DOHH2 (cell line): ENCODE measurements around the gene PDE2A.

Source experiments
- H3F3A ChIP-seq: fragments of 200-600 bp; sonication (generic), shearing (Covaris generic); 2 replicates; pipeline ENCODE4 v1.6.0; 2016; ENCODE audit warnings: antibody characterized with exemption, mild to moderate bottlenecking; ENCODE audit not compliant: control insufficient read depth, insufficient read depth
- H3K27ac ChIP-seq: fragments of 200-600 bp; sonication (generic); 2 replicates; pipeline ENCODE4 v1.5.1; 2014; ENCODE audit warnings: low read depth, mild to moderate bottlenecking, low read length, moderate library complexity
- H3K27me3 ChIP-seq: fragments of 200-600 bp; sonication (generic); 2 replicates; pipeline ENCODE4 v1.6.1; 2014; ENCODE audit warnings: mild to moderate bottlenecking, low read length, mixed read lengths; ENCODE audit not compliant: control insufficient read depth
- H3K36me3 ChIP-seq: fragments of 200-600 bp; sonication (generic); 2 replicates; pipeline ENCODE4 v1.6.1; 2014; ENCODE audit warnings: mild to moderate bottlenecking, low read length, moderate library complexity, mixed read lengths; ENCODE audit not compliant: control insufficient read depth
- H3K4me1 ChIP-seq: fragments of 200-600 bp; sonication (generic); 2 replicates; pipeline ENCODE4 v1.6.1; 2014; ENCODE audit warnings: mild to moderate bottlenecking, low read length, mixed read lengths; ENCODE audit not compliant: control insufficient read depth
- H3K4me2 ChIP-seq: fragments of 200-600 bp; sonication (generic); 2 replicates; pipeline ENCODE4 v1.6.0; 2014; ENCODE audit warnings: mild to moderate bottlenecking, low read length, moderate library complexity
- H3K4me3 ChIP-seq: fragments of 200-600 bp; sonication (generic); 2 replicates; pipeline ENCODE4 v1.5.1; 2014; ENCODE audit warnings: mild to moderate bottlenecking, low read length, mixed read lengths
- H3K79me2 ChIP-seq: fragments of 200-600 bp; sonication (generic); 2 replicates; pipeline ENCODE4 v1.6.1; 2014; ENCODE audit warnings: mild to moderate bottlenecking, low read length, mixed read lengths; ENCODE audit not compliant: control insufficient read depth
- H3K9me2 ChIP-seq: fragments of 200-600 bp; sonication (generic); replicated peaks from 2 replicates; pipeline ENCODE4 v1.6.1; 2014; ENCODE audit warnings: mild to moderate bottlenecking, low read length, mixed read lengths; ENCODE audit not compliant: control insufficient read depth
- H3K9me3 ChIP-seq: fragments of 200-600 bp; sonication (generic); 2 replicates; pipeline ENCODE4 v1.6.1; 2014; ENCODE audit warnings: antibody characterized with exemption, low read length, mixed read lengths; ENCODE audit not compliant: control insufficient read depth, insufficient read depth
- H4K20me1 ChIP-seq: fragments of 200-600 bp; sonication (generic); 2 replicates; pipeline ENCODE4 v1.6.0; 2014; ENCODE audit warnings: low read depth, mild to moderate bottlenecking, antibody characterized with exemption, low read length, moderate library complexity; ENCODE audit not compliant: control insufficient read depth, insufficient read depth
- EZH2phosphoT487 ChIP-seq: fragments of 200-600 bp; sonication (generic); IDR thresholded peaks from 2 replicates; pipeline ENCODE4 v1.6.1; 2017; ENCODE audit warnings: borderline replicate concordance, mild to moderate bottlenecking, antibody characterized with exemption, low read length, moderate library complexity, mixed read lengths
- TF ChIP-seq, protein P1 (sequence below): fragments of 200-600 bp; sonication (generic); IDR thresholded peaks from one replicate; pipeline ENCODE4 v1.5.1; 2014; ENCODE audit warnings: antibody characterized with exemption, mild to moderate bottlenecking, low read depth, low read length; ENCODE audit not compliant: poor library complexity, severe bottlenecking

PDE2A gene

DNA sequence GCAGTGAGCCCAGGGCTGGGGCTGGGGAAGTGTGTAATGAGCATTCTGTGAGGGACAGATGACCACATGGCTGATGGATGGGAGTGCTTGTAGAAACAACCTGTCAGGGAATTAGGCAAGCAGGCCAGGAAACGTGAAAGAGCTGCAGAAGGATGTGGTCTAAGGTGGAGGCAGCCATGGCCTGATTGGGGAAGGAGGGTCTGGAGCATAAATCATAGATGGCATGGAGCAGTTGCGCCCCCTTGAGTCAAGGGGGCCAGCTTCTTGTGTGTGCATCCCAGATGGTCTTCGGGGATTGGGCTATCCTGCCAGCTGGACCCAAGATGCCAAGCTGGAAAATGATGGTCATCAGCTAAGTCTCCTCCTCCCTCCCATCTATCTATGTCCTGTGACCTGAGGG, 120.5 kb downstream of the PDE2A start:
- Histone ChIP-seq H3K4me2 (no peak overlapping the region), H3K4me3 (no peak overlapping the region), H4K20me1 (no peaks in the 10 kb centered on the region), H3K27ac (no peak overlapping the region), H3K36me3 (no peaks in the 10 kb centered on the region), H3K9me3 (no peaks in the 10 kb centered on the region), H3K27me3 (no peaks in the 10 kb centered on the region), H3K79me2 (no peaks in the 10 kb centered on the region), H3F3A (no peaks in the 10 kb centered on the region), H3K9me2 (no peaks in the 10 kb centered on the region), H3K4me1 (no peaks in the 10 kb centered on the region)
- TF ChIP-seq, protein P1, sequence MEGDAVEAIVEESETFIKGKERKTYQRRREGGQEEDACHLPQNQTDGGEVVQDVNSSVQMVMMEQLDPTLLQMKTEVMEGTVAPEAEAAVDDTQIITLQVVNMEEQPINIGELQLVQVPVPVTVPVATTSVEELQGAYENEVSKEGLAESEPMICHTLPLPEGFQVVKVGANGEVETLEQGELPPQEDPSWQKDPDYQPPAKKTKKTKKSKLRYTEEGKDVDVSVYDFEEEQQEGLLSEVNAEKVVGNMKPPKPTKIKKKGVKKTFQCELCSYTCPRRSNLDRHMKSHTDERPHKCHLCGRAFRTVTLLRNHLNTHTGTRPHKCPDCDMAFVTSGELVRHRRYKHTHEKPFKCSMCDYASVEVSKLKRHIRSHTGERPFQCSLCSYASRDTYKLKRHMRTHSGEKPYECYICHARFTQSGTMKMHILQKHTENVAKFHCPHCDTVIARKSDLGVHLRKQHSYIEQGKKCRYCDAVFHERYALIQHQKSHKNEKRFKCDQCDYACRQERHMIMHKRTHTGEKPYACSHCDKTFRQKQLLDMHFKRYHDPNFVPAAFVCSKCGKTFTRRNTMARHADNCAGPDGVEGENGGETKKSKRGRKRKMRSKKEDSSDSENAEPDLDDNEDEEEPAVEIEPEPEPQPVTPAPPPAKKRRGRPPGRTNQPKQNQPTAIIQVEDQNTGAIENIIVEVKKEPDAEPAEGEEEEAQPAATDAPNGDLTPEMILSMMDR: peak; percentile 66
- TF ChIP-seq EZH2phosphoT487: no peak

DNA sequence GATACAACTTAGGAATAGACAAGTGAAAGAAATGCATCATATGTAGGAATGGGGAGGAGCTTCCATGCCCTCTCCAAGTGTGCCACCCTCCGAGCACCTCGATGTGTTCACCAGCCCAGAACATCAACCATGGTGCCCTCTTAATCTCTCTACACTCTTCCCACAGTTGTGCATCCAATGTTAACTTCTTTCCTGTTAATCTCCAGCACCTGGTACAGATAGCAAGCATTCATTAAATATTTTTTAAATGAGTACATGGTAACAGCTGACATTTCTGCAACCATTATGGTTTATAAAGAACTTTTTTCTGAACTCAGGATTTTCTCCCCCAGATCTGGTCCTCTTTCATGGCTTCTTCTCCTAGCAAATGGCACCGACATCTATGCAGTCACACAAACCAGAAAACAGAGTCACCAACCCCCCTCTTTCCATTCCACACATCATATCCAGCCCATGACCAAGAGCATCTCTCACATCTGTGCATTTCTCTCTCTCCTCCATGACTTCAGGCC, 121.8 kb downstream of the PDE2A start:
- H3K79me2 ChIP-seq: no peaks in the 10 kb centered on the region
- no peaks in the 10 kb centered on the region for H3K4me1 ChIP-seq
- H3F3A ChIP-seq: no peaks in the 10 kb centered on the region
- no peaks in the 10 kb centered on the region for H3K9me2 ChIP-seq
- no peaks in the 10 kb centered on the region for H3K9me3 ChIP-seq
- no peaks in the 10 kb centered on the region for H4K20me1 ChIP-seq
- H3K36me3 ChIP-seq: no peaks in the 10 kb centered on the region
- no peak overlapping the region for H3K4me3 ChIP-seq
- H3K27ac ChIP-seq: no peak overlapping the region
- H3K4me2 ChIP-seq: no peak overlapping the region
- TF ChIP-seq, protein P1: no peak
- no peak for TF ChIP-seq EZH2phosphoT487
- no peaks in the 10 kb centered on the region for H3K27me3 ChIP-seq

DNA sequence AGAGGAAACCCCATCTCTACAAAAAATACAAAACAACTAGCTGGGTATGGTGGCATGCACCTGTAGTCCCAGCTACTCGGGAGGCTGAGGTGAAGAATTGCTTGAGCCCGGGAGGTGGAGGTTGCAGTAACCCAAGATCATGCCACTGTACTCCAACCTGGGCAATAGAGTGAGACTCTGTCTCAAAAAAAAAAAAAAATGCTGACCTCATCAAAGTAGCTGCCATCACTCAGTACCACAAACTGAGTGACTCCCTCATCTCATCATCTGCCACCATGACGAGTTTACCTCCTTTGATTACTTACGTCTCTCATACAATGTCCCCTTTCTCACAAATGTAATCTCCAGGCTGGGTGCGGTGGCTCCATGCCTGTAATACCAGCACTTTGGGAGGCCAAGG, 122.7 kb downstream of the PDE2A start:
- Histone ChIP-seq H3K4me1 (no peaks in the 10 kb centered on the region), H3K27me3 (no peaks in the 10 kb centered on the region), H4K20me1 (no peaks in the 10 kb centered on the region), H3K9me2 (no peaks in the 10 kb centered on the region), H3K27ac (no peak overlapping the region), H3K9me3 (no peaks in the 10 kb centered on the region), H3K36me3 (no peaks in the 10 kb centered on the region), H3K4me2 (no peak overlapping the region), H3K4me3 (no peak overlapping the region), H3K79me2 (no peaks in the 10 kb centered on the region), H3F3A (no peaks in the 10 kb centered on the region)
- TF ChIP-seq EZH2phosphoT487: no peak
- TF ChIP-seq, protein P1: no peak

DNA sequence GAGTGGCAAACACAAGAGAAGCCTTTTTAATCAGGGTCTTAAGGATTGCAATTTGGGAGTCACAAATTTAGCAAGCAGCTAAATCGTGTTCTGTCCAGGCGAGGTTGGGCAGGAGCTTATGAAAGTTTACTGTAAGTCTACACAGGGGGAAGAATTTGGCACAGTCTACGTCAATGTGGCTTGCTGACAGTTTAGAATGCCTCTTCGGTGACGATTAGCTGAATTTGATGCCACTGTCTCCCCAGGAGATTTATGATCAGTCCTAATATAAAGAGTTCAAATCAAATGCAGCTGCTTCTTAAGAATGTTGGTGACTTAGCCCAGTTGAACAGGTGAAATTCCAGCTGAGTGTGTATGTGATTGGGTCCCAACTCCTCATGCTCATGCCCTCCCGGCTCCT, 125.8 kb downstream of the PDE2A start:
- Histone ChIP-seq H3F3A (no peaks in the 10 kb centered on the region), H3K79me2 (no peaks in the 10 kb centered on the region), H3K36me3 (no peaks in the 10 kb centered on the region), H3K4me1 (no peaks in the 10 kb centered on the region), H3K9me3 (no peaks in the 10 kb centered on the region), H3K4me3 (no peak overlapping the region), H3K4me2 (no peak overlapping the region), H3K27me3 (no peaks in the 10 kb centered on the region; the same call in 1 of the 2 replicates), H3K9me2 (no peaks in the 10 kb centered on the region), H3K27ac (no peak overlapping the region), H4K20me1 (no peaks in the 10 kb centered on the region)
- TF ChIP-seq, protein P1: no peak
- TF ChIP-seq EZH2phosphoT487: no peak
